Body of pancreas (tissue), 4 donors: Measurements from ENCODE around the gene OR6K3.

Experiments used
- CTCF ChIP-seq, 7 experiments: fragments of 450-650 bp in 4 of 7; fragments of 200-600 bp in 3 of 7; sonication (generic) in 3 of 7; IDR thresholded peaks; one replicate each; pipeline ENCODE4 v1.5.1; 2016 to 2019; ENCODE audit warnings: antibody characterized with exemption in 7 of 7
- POLR2A ChIP-seq, 3 donors: fragments of 450-650 bp; IDR thresholded peaks; one replicate each; pipeline ENCODE4 v1.6.1; 2016; ENCODE audit warnings: antibody characterized with exemption in 3 of 3, mild to moderate bottlenecking in 2 of 3

DNA sequence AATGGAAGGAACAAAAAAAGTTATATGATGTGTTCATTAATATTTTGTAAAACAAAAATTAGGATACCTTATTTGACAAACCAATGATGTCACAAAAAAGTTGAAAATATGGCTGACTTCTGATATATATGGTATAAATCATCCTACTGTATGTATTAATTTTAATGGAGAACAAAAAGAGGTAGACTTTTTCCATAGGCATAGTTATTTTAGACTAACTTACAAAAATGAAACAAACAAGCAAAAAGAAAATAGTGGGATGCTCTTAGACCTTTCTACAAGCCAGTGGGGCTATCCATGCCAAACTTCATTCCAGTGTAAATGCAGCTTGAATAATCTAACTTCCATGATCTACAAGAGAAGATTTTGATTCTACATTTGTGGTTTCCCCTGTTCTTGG lies 33.5 kb downstream of the OR6K3 start:
- no peak for TF ChIP-seq CTCF (IDR thresholded peaks at IDR 0.05)
- TF ChIP-seq POLR2A (IDR thresholded peaks at IDR 0.05): no peak
